Upper lobe of right lung (tissue), 1 donor: ENCODE measurements around the gene PRKG2. TPM values are rescaled to one million over a fixed set of nuclear protein-coding genes. Genes with fewer than 3 reads are reported as not detected.

Source experiments
- ATAC-seq: fragments of 200-7000 bp; cut with Tn5 transposase; one replicate; pipeline ENCODE4 v1.9.1; 2020; ENCODE audit warnings: mild to moderate bottlenecking, moderate library complexity
- DNase-seq: peaks from one replicate; pipeline ENCODE4 v3.0.0-alpha.2; 2020
- H3K27ac ChIP-seq: fragments of 200-600 bp; one replicate; pipeline ENCODE4 v1.8.0; 2022
- H3K27me3 ChIP-seq: fragments of 200-600 bp; one replicate; pipeline ENCODE4 v1.8.0; 2022; ENCODE audit warnings: mild to moderate bottlenecking
- H3K36me3 ChIP-seq: fragments of 200-600 bp; one replicate; pipeline ENCODE4 v1.8.0; 2022
- H3K4me1 ChIP-seq: fragments of 200-600 bp; one replicate; pipeline ENCODE4 v1.8.0; 2022
- H3K4me3 ChIP-seq: fragments of 200-600 bp; one replicate; pipeline ENCODE4 v1.8.0; 2022; ENCODE audit warnings: mild to moderate bottlenecking
- H3K9me3 ChIP-seq: fragments of 200-600 bp; one replicate; pipeline ENCODE4 v1.8.0; 2022
- CTCF ChIP-seq: fragments of 200-600 bp; IDR thresholded peaks from one replicate; pipeline ENCODE4 v1.8.0; 2022; ENCODE audit warnings: antibody characterized with exemption
- intact Hi-C: fragments of 100-400 bp; cut with DNase I; formaldehyde crosslinking; loops from one replicate; pipeline ENCODE4 v1.11.0; 2022
- total RNA-seq: library from RNA; stranded (reverse); fragmentation: NEBNext Ultra II Directional; extraction: Animal tissue kit (Norgen Biotek cat#: 25700); gene quantifications from one replicate; pipeline ENCODE4 v1.2.1, GENCODE V29; 2021
- donor health status: DM: no; HTN: yes; CAD: no; lungs with severe emphysema.

PRKG2 gene
- total RNA-seq, 1 donor from 2014 or later, result 8.1 TPM

- TF ChIP-seq CTCF, result no peak
- H3K4me1 ChIP-seq, result no peaks in the 10 kb centered on the region
- H3K36me3 ChIP-seq, result no peaks in the 10 kb centered on the region
- no peaks in the 10 kb centered on the region for H3K9me3 ChIP-seq
- intact Hi-C loops, result no loop called here
- H3K27me3 ChIP-seq, result no peaks in the 10 kb centered on the region
- ATAC-seq (peak; percentile 82), DNase-seq (no peak)
- H3K4me3 ChIP-seq, result no peak overlapping the region
- H3K27ac ChIP-seq, result peak overlapping the region; percentile 37
Observed at GRCh38 chr4:81256059-81256970, 41.3 kb upstream of the PRKG2 start.

GRCh38 chr4:81255524-81255923 is 40.5 kb upstream of the PRKG2 start:
- no peaks in the 10 kb centered on the region for H3K36me3 ChIP-seq
- DNase-seq (no peak), ATAC-seq (no peak)
- H3K27me3 ChIP-seq, result no peaks in the 10 kb centered on the region
- H3K4me1 ChIP-seq, result no peaks in the 10 kb centered on the region
- no peak overlapping the region for H3K4me3 ChIP-seq
- no peak for TF ChIP-seq CTCF
- no peaks in the 10 kb centered on the region for H3K9me3 ChIP-seq
- intact Hi-C loops, result no loop called here
- H3K27ac ChIP-seq, result no peak overlapping the region

GRCh38 chr4:81250430-81250829 is 35.4 kb upstream of the PRKG2 start:
- DNase-seq (no peak), ATAC-seq (no peak)
- no peak for TF ChIP-seq CTCF
- intact Hi-C loops, result no loop called here
- H3K27ac ChIP-seq, result no peak overlapping the region
- no peaks in the 10 kb centered on the region for H3K4me1 ChIP-seq
- H3K27me3 ChIP-seq, result no peaks in the 10 kb centered on the region
- no peak overlapping the region for H3K4me3 ChIP-seq
- H3K36me3 ChIP-seq, result no peaks in the 10 kb centered on the region
- no peaks in the 10 kb centered on the region for H3K9me3 ChIP-seq

- Histone ChIP-seq H3K4me3 (no peak overlapping the region), H3K27ac (no peak overlapping the region), H3K4me1 (no peaks in the 10 kb centered on the region), H3K9me3 (no peaks in the 10 kb centered on the region), H3K27me3 (no peaks in the 10 kb centered on the region), H3K36me3 (no peaks in the 10 kb centered on the region)
- intact Hi-C loops, result no loop called here
- no peak for ATAC-seq
- no peak for DNase-seq
- TF ChIP-seq CTCF, result no peak
Observed at GRCh38 chr4:81245218-81246009, 30.4 kb upstream of the PRKG2 start.

- no peak for TF ChIP-seq CTCF
- Histone ChIP-seq H3K4me3 (no peak overlapping the region), H3K4me1 (no peaks in the 10 kb centered on the region), H3K27me3 (no peaks in the 10 kb centered on the region), H3K9me3 (no peaks in the 10 kb centered on the region), H3K27ac (no peak overlapping the region), H3K36me3 (no peaks in the 10 kb centered on the region)
- ATAC-seq (no peak), DNase-seq (no peak)
- intact Hi-C loops, result no loop called here
Observed at GRCh38 chr4:81237791-81238190, 22.8 kb upstream of the PRKG2 start.
